Measurements from ENCODE around the gene ZDHHC14. TPM values are rescaled to one million over a fixed set of nuclear protein-coding genes. Genes with fewer than 3 reads are reported as not detected.

ZDHHC14 gene
- total RNA-seq, 1 experiment from 2014 or later, result 5.9 TPM

DNA sequence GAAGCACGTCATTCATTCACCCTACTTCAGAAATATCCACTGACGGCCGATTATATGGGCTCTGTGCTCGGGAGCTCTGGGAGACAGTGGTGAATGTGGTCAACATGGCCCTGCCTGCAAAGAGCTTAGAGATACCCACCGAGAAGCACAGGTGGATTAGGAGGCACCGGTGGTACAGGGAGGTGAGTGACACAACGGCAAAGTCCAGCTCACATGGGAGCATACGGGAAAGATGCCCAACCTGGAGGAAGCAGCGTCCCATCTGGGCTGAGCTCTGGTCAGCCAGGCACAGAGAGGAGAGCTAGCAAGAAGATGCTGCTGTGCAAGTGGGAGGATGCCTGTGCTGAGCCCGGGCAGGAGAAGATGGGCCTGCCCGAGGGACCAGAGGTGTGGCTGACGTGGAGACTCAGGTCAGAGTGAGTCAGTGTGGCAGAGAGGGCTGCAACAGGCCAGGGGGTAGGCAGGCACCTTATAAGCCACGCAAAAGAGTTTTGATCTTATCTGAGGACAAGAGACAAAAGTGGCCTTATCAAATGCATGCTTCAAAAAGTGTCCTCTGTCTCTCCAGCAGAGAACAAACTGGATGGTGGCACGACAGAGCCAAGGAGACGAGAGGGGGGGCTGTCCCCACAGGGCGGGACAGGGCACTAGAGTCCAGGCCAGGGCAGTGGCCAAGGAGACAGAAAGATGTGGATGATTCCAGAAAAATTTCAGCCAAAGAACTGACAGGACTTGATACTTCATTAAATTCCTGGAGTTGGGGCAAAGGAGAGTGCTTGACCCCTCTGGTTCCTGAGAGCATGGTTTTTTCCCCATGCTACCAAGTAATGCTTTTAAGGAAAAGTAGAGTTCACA lies 227.5 kb downstream of the ZDHHC14 start:
- H3K27ac ChIP-seq, result no peak overlapping the region
- DNase-seq, result no peak
- no peak overlapping the region for H3K4me3 ChIP-seq
- H3K4me1 ChIP-seq, result peaks cover 9% of the 10 kb centered on the region; the same call in 1 of the 2 replicates
- no peaks in the 10 kb centered on the region for H3K36me3 ChIP-seq
- no peaks in the 10 kb centered on the region for H3K9me3 ChIP-seq (replicated peaks)
- no peaks in the 10 kb centered on the region for H3K27me3 ChIP-seq

DNA sequence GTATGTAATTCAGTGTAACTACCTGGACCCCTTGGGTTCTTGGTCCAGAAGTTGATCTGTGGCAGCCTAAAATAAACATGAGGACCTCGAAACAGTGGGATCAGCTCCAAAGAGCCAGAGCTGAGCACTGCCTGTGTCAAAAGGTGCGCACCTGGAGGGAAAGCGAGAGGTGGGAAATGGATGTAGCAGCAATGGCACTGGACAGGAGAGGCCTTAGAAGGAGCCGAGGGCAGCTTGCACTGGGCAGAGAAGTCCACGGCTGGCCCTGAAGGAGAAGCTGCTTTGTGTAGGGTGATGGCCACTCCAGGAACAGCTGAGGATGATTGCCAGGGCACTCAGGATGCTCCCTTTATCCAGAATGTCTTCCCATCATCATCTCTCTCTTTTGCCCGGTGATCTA lies 228.1 kb downstream of the ZDHHC14 start:
- Histone ChIP-seq H3K4me1 (peaks cover 9% of the 10 kb centered on the region; the same call in 1 of the 2 replicates), H3K4me3 (no peak overlapping the region), H3K36me3 (no peaks in the 10 kb centered on the region), H3K27me3 (no peaks in the 10 kb centered on the region), H3K27ac (no peak overlapping the region), H3K9me3 (replicated peaks) (no peaks in the 10 kb centered on the region)
- DNase-seq, result no peak

DNA sequence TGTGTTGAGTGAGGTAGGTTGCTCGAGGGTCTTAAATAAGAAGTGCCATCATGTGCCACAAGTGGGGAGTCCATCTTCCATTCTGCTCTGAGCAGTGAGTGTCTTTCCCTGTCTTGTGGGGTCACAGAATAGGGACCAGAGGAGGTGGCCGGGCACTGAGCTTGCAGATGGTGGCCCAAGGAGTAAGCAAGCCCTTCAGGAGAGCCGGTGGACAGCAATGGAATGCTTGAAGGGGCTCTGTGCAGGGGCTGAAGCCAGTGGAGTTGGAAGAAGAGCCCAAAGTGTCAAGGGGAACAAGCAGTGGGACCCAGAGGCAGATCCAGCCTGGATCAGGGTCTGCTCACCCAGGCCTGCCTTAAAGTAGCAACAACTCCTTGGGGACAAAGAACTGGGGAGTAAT lies 228.6 kb downstream of the ZDHHC14 start:
- H3K4me1 ChIP-seq, result peaks cover 9% of the 10 kb centered on the region; the same call in 1 of the 2 replicates
- no peak overlapping the region for H3K4me3 ChIP-seq
- no peak for DNase-seq
- no peak overlapping the region for H3K27ac ChIP-seq
- H3K9me3 ChIP-seq (replicated peaks), result no peaks in the 10 kb centered on the region
- no peaks in the 10 kb centered on the region for H3K27me3 ChIP-seq
- H3K36me3 ChIP-seq, result no peaks in the 10 kb centered on the region

DNA sequence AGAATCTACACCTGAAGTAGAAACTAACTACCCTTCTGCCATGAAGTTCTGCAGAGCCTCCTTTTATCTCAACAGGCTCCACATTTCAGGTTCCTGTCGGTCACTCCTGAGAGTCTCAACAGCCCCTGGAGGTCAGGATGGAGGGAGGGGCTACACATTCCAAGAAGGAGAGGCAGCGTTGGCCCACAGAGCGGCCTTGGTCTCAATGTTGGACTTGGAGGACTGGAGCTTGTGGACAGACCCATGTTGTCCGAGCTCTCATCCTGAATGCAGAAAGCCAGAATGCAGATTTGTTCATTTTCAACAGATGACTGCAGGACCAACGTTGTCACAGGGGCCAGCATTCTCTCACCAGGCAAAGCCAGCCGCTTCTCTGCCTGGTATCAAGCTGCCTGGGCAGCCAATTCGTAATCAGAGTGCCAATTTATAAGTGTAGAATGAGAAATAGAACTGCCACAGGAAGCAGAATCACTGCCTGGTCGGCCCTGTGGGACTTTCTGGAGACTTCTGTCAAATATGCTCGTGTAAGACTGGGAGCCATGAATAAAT lies 229.5 kb downstream of the ZDHHC14 start:
- Histone ChIP-seq H3K36me3 (no peaks in the 10 kb centered on the region), H3K4me3 (no peak overlapping the region), H3K4me1 (peaks cover 9% of the 10 kb centered on the region; the same call in 1 of the 2 replicates), H3K9me3 (replicated peaks) (no peaks in the 10 kb centered on the region), H3K27me3 (no peaks in the 10 kb centered on the region), H3K27ac (no peak overlapping the region)
- no peak for DNase-seq

DNA sequence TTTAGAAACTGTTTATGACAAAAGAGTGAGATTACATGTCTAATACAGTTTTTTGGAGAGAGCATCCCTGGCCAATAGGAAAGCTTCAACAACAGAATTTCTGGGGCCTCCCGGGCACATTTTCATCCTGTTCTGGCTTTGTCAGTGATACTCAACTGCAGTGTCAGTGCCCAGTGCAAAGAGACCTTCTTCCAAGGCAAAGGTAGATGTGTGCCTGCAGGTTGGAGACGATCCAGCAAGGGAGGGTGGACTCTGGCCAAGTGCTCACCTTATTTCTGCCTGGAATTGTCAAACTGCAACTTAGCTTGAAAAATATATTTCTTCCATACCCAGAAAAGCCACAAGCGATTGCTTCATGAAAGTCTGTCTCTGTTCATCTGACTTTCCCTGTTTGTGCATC lies 230.4 kb downstream of the ZDHHC14 start:
- H3K9me3 ChIP-seq (replicated peaks), result no peaks in the 10 kb centered on the region
- DNase-seq, result no peak
- H3K27ac ChIP-seq, result no peak overlapping the region
- no peak overlapping the region for H3K4me3 ChIP-seq
- H3K36me3 ChIP-seq, result no peaks in the 10 kb centered on the region
- H3K4me1 ChIP-seq, result peaks cover 9% of the 10 kb centered on the region; the same call in 1 of the 2 replicates
- H3K27me3 ChIP-seq, result no peaks in the 10 kb centered on the region

DNA sequence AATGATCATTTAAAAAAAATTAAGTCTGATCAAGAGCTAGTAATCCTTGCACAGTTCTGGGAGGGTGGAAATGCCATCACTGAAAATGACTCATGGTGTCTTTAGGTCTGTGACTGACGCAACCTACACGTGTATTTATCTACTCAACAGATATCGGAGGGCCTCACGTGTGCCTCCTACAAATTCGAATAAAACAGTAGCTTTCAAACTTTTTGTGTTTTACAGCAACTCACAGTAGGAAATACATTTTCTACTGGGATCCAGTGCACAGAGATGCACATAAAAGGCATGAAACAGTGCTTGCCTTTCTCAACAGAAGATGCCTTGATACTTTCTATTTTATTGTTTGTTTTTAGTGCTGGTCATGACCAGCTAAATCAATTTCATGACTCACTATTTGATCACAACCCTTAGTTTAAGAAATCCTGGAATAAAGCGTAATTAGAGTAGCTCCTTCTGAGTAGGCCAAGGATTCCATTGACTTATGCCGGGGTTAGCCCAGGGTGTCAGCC lies 232.1 kb downstream of the ZDHHC14 start:
- H3K27me3 ChIP-seq, result no peaks in the 10 kb centered on the region
- H3K4me1 ChIP-seq, result no peaks in the 10 kb centered on the region
- no peaks in the 10 kb centered on the region for H3K9me3 ChIP-seq (replicated peaks)
- H3K27ac ChIP-seq, result no peak overlapping the region
- no peak for DNase-seq
- H3K36me3 ChIP-seq, result no peaks in the 10 kb centered on the region
- H3K4me3 ChIP-seq, result no peak overlapping the region

DNA sequence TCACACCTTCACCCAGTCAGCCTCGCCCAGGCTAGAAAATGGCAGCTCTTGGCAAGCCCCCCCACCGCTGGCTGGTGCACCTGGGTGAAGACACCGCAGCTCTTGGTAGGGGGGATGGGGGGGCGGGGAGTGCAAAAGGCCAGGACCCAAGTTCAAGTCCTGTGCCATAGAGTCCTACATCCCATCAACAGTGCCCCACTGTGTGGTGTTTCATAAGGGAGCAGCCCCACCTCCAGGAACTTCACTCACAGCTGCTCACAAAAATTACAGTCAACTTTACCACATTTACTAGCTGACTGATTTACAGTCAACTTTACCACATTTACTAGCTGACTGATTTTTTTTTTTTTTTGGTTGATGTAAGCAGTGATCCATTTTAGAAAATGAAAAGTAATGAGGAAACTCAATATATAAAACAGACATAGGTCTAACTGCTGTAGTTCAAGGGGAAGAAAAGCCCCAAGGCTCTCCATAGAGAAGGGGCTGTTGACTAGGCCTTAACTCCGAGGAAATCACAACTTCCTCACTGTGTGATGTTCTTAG lies 233.1 kb downstream of the ZDHHC14 start:
- no peaks in the 10 kb centered on the region for H3K9me3 ChIP-seq (replicated peaks)
- peak in 1 of 2 experiments; percentile 23 for DNase-seq
- no peak overlapping the region for H3K27ac ChIP-seq
- H3K4me1 ChIP-seq, result no peaks in the 10 kb centered on the region
- no peak overlapping the region for H3K4me3 ChIP-seq
- no peaks in the 10 kb centered on the region for H3K36me3 ChIP-seq
- no peaks in the 10 kb centered on the region for H3K27me3 ChIP-seq

DNA sequence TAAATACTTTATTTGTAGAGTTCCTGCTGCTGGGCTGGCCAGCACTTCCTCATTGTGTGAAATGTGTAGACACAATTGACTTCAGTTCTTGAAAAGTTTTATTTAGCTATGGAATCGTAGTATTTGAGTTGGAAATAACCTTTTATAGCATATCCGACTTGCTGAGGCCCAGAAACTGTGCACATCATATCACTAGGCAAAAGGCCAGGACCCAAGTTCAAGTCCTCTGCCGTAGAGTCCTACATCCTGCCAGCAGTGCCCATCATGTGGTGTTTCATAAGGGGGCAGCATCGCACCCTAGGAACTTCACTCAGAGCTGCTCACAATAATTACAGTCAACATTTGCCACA lies 234.4 kb downstream of the ZDHHC14 start:
- H3K27me3 ChIP-seq, result no peaks in the 10 kb centered on the region
- no peaks in the 10 kb centered on the region for H3K4me1 ChIP-seq
- no peaks in the 10 kb centered on the region for H3K36me3 ChIP-seq
- H3K27ac ChIP-seq, result no peak overlapping the region
- H3K9me3 ChIP-seq (replicated peaks), result no peaks in the 10 kb centered on the region
- no peak overlapping the region for H3K4me3 ChIP-seq
- DNase-seq, result peak in 1 of 2 experiments; percentile 16

DNA sequence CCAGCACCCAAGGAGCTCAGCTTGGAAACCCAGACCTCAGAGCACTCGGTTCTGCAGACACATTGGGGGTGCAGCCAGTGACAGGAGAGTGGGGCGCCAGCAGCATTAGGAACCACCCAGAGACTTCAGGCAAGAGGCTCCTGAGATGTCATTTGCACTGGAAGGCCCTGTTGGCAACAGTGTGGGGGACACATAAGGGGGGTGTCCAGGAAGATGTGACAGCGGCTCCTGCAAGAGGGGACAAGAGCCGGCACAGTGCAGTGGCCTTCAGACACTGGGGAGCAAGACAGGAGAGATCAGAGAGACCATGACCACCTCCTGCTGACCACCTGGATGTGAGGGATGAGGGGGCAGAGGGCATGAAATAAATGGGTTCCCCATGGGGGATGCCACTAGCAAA lies 235.0 kb downstream of the ZDHHC14 start:
- DNase-seq, result no peak
- H3K27me3 ChIP-seq, result no peaks in the 10 kb centered on the region

DNA sequence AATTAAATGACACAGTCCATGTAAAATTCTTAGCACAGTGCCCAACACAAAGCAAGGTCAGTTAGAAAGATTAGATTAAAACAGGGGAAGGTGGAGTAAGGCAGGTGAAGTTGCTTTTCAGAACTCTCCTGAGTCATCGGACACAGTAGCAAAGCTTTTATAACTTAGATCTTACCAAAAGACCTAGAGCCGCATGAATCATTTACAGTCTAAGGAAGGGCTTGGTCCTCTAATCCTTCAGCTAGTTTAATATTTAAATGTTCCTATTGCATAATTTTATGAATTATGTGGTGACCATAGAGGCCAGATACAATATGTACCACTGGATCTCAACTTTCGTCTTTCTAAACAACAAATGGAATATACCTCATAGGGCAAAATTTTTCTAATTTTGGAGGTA lies 240.0 kb downstream of the ZDHHC14 start:
- Histone ChIP-seq H3K4me3 (no peak overlapping the region), H3K27ac (no peak overlapping the region), H3K4me1 (no peaks in the 10 kb centered on the region), H3K9me3 (replicated peaks) (no peaks in the 10 kb centered on the region), H3K36me3 (no peaks in the 10 kb centered on the region), H3K27me3 (no peaks in the 10 kb centered on the region)
- DNase-seq, result no peak

More for the DNA sequence above, 235.0 kb downstream of the ZDHHC14 start:
- Histone ChIP-seq H3K27ac (no peak overlapping the region), H3K4me1 (no peaks in the 10 kb centered on the region), H3K4me3 (no peak overlapping the region), H3K9me3 (replicated peaks) (no peaks in the 10 kb centered on the region), H3K36me3 (no peaks in the 10 kb centered on the region)

DNA sequence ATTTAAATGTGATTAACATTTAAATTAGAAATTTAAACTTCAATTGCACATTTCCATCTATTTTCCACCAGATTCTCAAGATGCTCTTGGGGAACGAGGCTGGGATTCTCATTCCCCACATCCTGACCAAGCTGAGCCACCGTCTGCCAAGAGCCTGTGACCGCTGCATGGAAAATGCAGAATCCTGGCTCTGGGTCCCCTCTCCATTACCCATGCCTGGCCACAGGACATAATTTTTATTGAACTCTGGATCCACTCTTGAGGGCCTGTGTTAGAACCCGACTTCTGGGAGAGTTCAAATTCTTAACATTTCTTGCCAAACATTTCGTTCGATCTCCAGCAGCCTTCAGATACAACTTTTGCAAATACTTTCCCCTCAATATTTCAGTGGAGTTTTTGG lies 240.4 kb downstream of the ZDHHC14 start:
- H3K4me3 ChIP-seq, result no peak overlapping the region
- no peak overlapping the region for H3K27ac ChIP-seq
- H3K4me1 ChIP-seq, result no peaks in the 10 kb centered on the region
- DNase-seq, result no peak
- no peaks in the 10 kb centered on the region for H3K27me3 ChIP-seq
- no peaks in the 10 kb centered on the region for H3K36me3 ChIP-seq
- H3K9me3 ChIP-seq (replicated peaks), result no peaks in the 10 kb centered on the region

DNA sequence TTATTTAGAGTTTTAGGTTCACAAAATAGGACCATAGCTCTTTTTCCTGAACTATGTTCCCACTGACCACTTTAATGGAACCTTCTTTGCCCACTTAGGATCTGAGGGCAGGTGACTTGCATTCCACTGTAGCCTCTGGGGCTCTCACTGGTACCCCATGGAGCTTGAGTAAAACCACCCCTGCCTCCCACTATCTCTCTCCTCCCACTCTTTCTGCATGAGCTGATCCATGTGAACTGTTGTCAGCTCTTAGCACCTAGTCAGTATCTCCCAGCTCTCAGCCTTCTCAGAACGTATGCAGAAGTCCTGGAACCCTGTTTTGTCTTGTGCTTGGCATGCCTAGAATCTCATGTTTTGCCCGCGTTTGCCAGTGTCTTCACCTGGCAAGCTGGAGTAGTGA lies 241.4 kb downstream of the ZDHHC14 start:
- Histone ChIP-seq H3K9me3 (replicated peaks) (no peaks in the 10 kb centered on the region), H3K27me3 (no peaks in the 10 kb centered on the region), H3K4me3 (no peak overlapping the region), H3K4me1 (no peaks in the 10 kb centered on the region), H3K36me3 (no peaks in the 10 kb centered on the region), H3K27ac (no peak overlapping the region)
- DNase-seq, result no peak

DNA sequence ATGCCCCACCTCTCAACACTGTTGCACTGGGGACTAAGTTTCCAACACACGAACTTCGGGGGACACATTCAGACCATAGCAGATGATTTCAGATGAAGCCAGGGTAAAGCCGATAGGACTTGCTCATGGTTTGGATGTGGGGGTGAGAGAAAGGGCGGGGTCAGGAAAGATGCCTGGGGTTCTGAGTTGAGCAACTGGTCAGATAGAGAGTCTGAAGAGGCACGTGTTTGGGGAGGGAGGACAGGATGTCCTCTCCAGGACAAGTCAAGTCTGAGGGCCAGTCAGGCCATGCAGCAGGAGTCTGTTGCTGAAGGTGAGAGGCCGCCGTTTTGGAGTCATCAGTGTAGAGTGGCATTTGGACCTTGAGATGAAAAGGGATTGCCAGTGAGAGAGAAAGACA lies 244.1 kb downstream of the ZDHHC14 start:
- H3K4me3 ChIP-seq, result no peak overlapping the region
- no peaks in the 10 kb centered on the region for H3K27me3 ChIP-seq
- no peaks in the 10 kb centered on the region for H3K9me3 ChIP-seq (replicated peaks)
- H3K36me3 ChIP-seq, result no peaks in the 10 kb centered on the region
- no peak overlapping the region for H3K27ac ChIP-seq
- no peak for DNase-seq
- H3K4me1 ChIP-seq, result no peaks in the 10 kb centered on the region

DNA sequence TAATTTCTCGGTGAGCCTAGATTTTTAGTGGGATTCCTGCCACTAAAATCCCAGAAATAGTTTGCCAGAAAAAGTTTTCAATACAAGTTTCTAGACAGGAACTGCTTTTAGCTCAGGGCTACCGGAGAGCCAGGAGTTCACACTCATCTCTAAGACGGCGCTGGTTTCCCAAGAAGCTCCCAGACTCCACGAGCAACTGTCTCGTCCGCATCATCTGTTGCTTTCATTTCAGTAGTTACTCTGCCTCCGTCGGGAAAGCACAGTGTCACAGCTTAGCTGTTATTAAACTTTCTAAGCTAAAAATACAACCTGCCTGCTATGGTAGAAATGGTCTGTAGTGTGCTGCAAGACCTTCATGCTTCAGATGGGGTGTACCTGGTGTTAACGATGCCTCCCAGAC lies 244.8 kb downstream of the ZDHHC14 start:
- no peak overlapping the region for H3K27ac ChIP-seq
- no peaks in the 10 kb centered on the region for H3K36me3 ChIP-seq
- DNase-seq, result no peak
- no peak overlapping the region for H3K4me3 ChIP-seq
- H3K9me3 ChIP-seq (replicated peaks), result no peaks in the 10 kb centered on the region
- no peaks in the 10 kb centered on the region for H3K4me1 ChIP-seq
- no peaks in the 10 kb centered on the region for H3K27me3 ChIP-seq

DNA sequence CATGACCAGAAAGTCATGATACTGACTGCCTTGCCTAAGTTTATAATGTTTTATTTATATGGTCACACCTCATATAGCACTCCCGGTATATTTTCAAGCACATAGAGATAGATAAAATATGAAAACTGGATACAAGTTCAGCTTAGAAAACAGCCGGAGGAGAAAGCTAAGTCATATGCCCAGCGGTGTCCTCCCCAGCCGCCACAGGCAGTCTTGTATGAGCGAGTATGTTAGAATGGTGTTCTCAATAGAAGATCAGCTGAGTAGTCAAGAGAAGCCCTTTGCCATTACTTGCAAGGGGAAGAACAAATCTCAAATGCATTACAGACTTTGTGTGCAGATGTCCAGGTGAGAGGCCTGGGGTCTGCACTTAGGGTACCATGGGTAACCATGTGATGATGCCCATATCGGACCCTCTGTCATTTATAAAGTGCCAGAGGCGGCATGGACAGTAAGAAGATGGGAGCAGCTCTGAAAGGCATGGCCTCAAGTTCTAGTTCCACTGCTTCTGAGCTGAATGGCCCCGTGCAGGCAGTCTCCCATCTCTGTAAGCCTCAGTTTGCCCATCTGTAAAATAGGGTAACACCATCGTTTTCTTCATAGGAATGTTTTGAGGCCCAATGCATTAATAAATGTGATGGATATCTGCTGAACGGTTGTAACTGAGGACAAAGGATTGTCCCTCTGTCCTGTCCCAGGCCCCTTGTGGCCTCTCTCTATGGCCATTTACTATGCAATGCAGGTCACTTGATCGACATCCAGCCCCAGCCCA lies 246.4 kb downstream of the ZDHHC14 start:
- no peak overlapping the region for H3K27ac ChIP-seq
- no peak for DNase-seq
- H3K27me3 ChIP-seq, result no peaks in the 10 kb centered on the region
- H3K36me3 ChIP-seq, result no peaks in the 10 kb centered on the region
- no peak overlapping the region for H3K4me3 ChIP-seq
- H3K9me3 ChIP-seq (replicated peaks), result no peaks in the 10 kb centered on the region
- no peaks in the 10 kb centered on the region for H3K4me1 ChIP-seq

All from SJCRH30 (cell line).